CD8-positive, alpha-beta memory T cell (primary cell): ENCODE data around the gene RSPH4A. TPM values are rescaled to one million over a fixed set of nuclear protein-coding genes. Genes with fewer than 3 reads are reported as not detected.

Experiments
- CTCF ChIA-PET: fragments of 350-600 bp; sonication (Branson Sonifier 250); formaldehyde crosslinking; loops from one replicate; lab custom pipeline; 2021; ENCODE audit warnings: antibody characterized with exemption; lab: Charles Lee
- POLR2A ChIA-PET: fragments of 350-600 bp; sonication (Branson Sonifier 250); formaldehyde crosslinking; loops from one replicate; lab custom pipeline; 2021; ENCODE audit warnings: antibody characterized with exemption; lab: Charles Lee
- DNase-seq, 5 donors: peaks; one replicate each; pipeline versions ENCODE4 v3.0.0 to v3.0.0-alpha.2; 2020 to 2022; ENCODE audit warnings: mixed read lengths in 1 of 5
- H3K27ac ChIP-seq: one replicate; pipeline ENCODE4 v1.7.0; 2013; ENCODE audit warnings: low read depth, mild to moderate bottlenecking, low read length, moderate library complexity
- H3K27me3 ChIP-seq: 2 replicates; pipeline ENCODE4 v1.7.0; 2013; ENCODE audit warnings: low read length, mild to moderate bottlenecking; ENCODE audit not compliant: insufficient read depth, poor library complexity, severe bottlenecking
- H3K36me3 ChIP-seq: 2 replicates; pipeline ENCODE4 v1.7.0; 2013; ENCODE audit warnings: mild to moderate bottlenecking, low read length, moderate library complexity; ENCODE audit not compliant: insufficient read depth
- H3K4me1 ChIP-seq: 2 replicates; pipeline ENCODE4 v1.7.0; 2013; ENCODE audit warnings: mild to moderate bottlenecking, low read length, moderate library complexity; ENCODE audit not compliant: insufficient read depth
- H3K4me3 ChIP-seq: 2 replicates; pipeline ENCODE4 v1.7.0; 2013; ENCODE audit warnings: mild to moderate bottlenecking, low read length
- H3K9me3 ChIP-seq: 2 replicates; pipeline ENCODE4 v1.7.0; 2013; ENCODE audit warnings: mild to moderate bottlenecking, low read length
- H3K27ac Mint-ChIP-seq, 8 donors: one replicate each; pipeline ENCODE4 v1.8.0; 2020 to 2021; ENCODE audit warnings: mixed read lengths in 8 of 8, mild to moderate bottlenecking in 6 of 8, inconsistent platforms in 3 of 8, moderate library complexity in 3 of 8
- H3K27me3 Mint-ChIP-seq, 2 donors: one replicate each; pipeline ENCODE4 v1.8.0; 2020 to 2021; ENCODE audit warnings: mixed read lengths in 2 of 2, mild to moderate bottlenecking in 1 of 2, moderate library complexity in 1 of 2
- H3K36me3 Mint-ChIP-seq, 3 donors: one replicate each; pipeline ENCODE4 v1.8.0; 2020 to 2021; ENCODE audit warnings: mixed read lengths in 3 of 3, inconsistent platforms in 1 of 3, mild to moderate bottlenecking in 1 of 3
- H3K4me1 Mint-ChIP-seq, 3 donors: one replicate each; pipeline ENCODE4 v1.8.0; 2020 to 2021; ENCODE audit warnings: mixed read lengths in 3 of 3, inconsistent platforms in 1 of 3, mild to moderate bottlenecking in 1 of 3
- H3K4me3 Mint-ChIP-seq, 7 donors: one replicate each; pipeline ENCODE4 v1.8.0; 2020 to 2021; ENCODE audit warnings: mixed read lengths in 7 of 7, mild to moderate bottlenecking in 6 of 7, moderate library complexity in 4 of 7, inconsistent platforms in 2 of 7
- H3K9me3 Mint-ChIP-seq, 5 donors: one replicate each; pipeline ENCODE4 v1.8.0; 2020 to 2022; ENCODE audit warnings: mixed read lengths in 5 of 5, mild to moderate bottlenecking in 3 of 5, moderate library complexity in 2 of 5, inconsistent platforms in 1 of 5
- polyA plus RNA-seq: library from polyadenylated mRNA; unstranded; fragments of 300-500 nt; fragmentation: Illumina TruSeq; gene quantifications from one replicate; pipeline ENCODE4 v1.2.3, GENCODE V29; 2021
- total RNA-seq, 2 experiments: library from RNA; stranded (reverse); gene quantifications; one replicate each; pipeline ENCODE4 v1.2.3, GENCODE V29; 2021

The RSPH4A gene
- total RNA-seq (under 1 TPM; 0.11 to 0.28 TPM), polyA plus RNA-seq (not detected)

DNA sequence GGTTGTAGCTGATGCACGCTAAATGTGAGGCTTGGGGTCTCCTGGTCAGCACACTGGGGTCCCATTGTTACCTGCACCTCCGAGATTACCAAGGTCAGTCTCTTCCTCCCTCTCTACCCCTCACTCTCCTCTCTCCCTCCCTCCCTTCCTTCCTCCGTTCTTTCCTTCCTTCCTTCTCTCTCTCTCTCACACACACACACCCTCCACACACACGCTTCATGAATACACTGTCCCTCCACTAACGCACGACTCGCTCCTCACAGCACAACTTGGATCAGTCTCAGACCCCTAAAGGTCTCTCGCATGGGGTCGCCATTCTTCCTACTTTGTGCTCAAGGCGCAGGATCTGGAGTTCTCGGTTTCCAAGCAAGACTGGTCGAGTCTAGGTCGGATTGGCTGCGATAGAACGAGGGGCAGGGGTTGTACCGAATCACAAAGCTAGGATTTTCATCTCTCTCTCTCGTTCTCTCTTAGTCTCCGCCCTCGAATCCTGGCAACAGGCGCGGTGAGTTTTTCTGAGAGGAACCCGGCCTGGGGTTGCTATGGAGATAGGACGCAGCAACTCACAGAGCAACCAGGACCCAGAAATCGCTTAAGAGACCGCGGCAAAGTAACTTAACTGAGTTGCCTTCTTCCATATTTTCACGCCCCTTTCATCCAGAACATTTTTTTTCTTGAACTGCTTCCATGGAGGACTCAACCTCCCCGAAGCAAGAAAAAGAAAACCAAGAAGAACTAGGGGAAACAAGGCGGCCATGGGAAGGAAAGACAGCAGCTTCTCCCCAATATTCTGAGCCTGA lies at the start of gene RSPH4A:
RSPH4A (plus strand) TSS at position 543 of the 800 bp plus-strand sequence; CDS start at position 688, 145 bp downstream.
- peak within 1 kb of the TSS in 7 of 8 donors; percentile 51 to 91 (median 69) for H3K27ac Mint-ChIP-seq
- no peaks in the 10 kb centered on the region for H3K9me3 ChIP-seq
- peaks cover 3% of the 10 kb centered on the region for H3K27me3 ChIP-seq
- no peaks in the 10 kb centered on the region for H3K36me3 Mint-ChIP-seq
- H3K4me3 ChIP-seq = peak within 1 kb of the TSS; percentile 86
- H3K9me3 Mint-ChIP-seq = no peaks in the 10 kb centered on the region
- peak; percentile 25 to 77 (median 55) for DNase-seq
- H3K36me3 ChIP-seq = no peaks in the 10 kb centered on the region
- H3K27me3 Mint-ChIP-seq = peaks cover 5 to 16% of the 10 kb centered on the region in 2 donors
- peaks cover 15% of the 10 kb centered on the region for H3K4me1 ChIP-seq
- POLR2A ChIA-PET = interaction anchor here (1.0 kb wide), 1 partner anchor 46 kb away, joined by 4 read pairs; no protein-coding TSS in a partner anchor
- H3K4me3 Mint-ChIP-seq = peak within 1 kb of the TSS; percentile 54 to 92 (median 85)
- CTCF ChIA-PET = interaction anchor here (1.2 kb wide), 1 partner anchor 10 kb away, joined by 4 read pairs; no protein-coding TSS in a partner anchor
- peaks cover 16 to 19% (median 18%) of the 10 kb centered on the region in 3 donors for H3K4me1 Mint-ChIP-seq
- H3K27ac ChIP-seq = no peak within 1 kb of the TSS

DNA sequence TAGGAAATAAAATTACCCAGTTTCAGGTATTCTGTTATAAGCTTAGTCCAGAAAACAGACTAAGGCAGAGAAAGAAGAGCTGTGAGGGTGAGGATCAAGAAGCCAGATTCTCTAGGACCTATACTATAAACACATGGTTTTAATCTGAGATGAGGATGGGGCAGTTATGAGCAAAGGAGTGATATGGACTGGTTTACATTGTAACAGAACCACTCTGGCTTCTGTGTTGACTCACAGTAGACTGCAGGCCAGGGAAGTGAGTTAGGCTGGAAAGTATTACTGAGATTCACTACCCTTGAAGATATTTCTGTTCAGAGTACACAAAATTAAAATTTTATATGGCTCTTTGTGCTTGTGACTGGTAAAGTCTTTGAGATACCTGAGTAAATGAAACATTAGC lies 48.2 kb upstream of the RSPH4A start:
- Histone ChIP-seq H3K27me3 (no peaks in the 10 kb centered on the region), H3K4me1 (peaks cover 25% of the 10 kb centered on the region), H3K36me3 (no peaks in the 10 kb centered on the region), H3K9me3 (no peaks in the 10 kb centered on the region), H3K27ac (no peak overlapping the region), H3K4me3 (no peak overlapping the region)
- no peaks in the 10 kb centered on the region for H3K9me3 Mint-ChIP-seq
- POLR2A ChIA-PET = no interaction called here
- H3K27ac Mint-ChIP-seq = peak overlapping the region in 3 of 8 donors; percentile 32 to 74 (median 33)
- CTCF ChIA-PET = no interaction called here
- peaks cover 0 to 15% (median 0%) of the 10 kb centered on the region in 3 donors for H3K36me3 Mint-ChIP-seq
- peaks cover 6 to 15% of the 10 kb centered on the region in 2 donors for H3K27me3 Mint-ChIP-seq
- peaks cover 31 to 47% (median 36%) of the 10 kb centered on the region in 3 donors for H3K4me1 Mint-ChIP-seq
- H3K4me3 Mint-ChIP-seq = peak overlapping the region in 1 of 7 donors; percentile 41
- DNase-seq = no peak

DNA sequence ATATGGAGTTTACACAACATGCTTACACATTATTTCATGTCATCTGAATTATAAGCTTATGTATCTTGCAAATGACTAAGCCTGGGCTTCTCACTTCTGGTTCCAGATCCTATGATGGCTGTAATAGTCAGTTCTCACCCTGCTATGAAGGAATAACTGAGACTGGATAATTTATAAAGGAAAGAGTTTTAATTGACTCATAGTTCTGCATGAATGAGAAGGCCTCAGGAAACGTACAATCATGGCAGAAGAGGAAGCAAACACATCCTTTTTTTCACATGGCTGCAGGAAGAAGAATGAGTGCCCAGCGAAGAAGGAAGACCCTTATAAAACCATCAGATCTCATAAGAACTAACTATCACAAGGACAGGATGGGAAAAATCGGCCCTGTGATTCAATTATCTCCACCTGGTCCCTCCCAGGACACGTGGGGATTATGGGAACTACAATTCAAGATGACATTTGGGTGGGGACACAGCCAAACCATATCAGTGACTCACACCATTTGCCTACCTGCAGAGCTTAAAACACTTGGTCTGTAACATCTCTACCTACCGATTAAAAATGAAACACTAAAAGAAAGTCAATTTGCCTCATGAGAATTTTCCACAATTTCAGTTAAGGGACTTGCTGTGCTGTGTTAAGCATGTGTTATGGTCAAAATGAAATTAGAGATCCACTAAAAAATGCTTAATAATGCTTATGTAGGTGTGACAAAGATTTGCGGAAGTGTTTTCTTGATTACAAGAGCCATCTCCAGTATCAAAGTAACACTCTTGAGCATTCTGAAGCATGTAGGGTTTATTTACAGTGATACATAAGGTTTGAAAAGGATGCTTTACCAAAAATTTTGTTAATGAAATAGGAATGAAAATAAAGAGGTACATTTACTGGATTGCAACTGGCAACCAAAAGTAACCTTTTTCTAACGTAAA lies 47.2 kb upstream of the RSPH4A start:
- H3K27me3 ChIP-seq = no peaks in the 10 kb centered on the region
- no peak for DNase-seq
- Mint-ChIP-seq H3K4me1 (peaks cover 40 to 56% (median 45%) of the 10 kb centered on the region in 3 donors), H3K9me3 (no peaks in the 10 kb centered on the region), H3K36me3 (peaks cover 0 to 19% (median under 1%) of the 10 kb centered on the region in 3 donors), H3K27ac (peak overlapping the region in 4 of 8 donors; percentile 11 to 71 (median 56)), H3K4me3 (peak overlapping the region in 2 of 7 donors; percentile 50 to 75), H3K27me3 (peaks cover 2 to 7% of the 10 kb centered on the region in 2 donors)
- no peak overlapping the region for H3K4me3 ChIP-seq
- ChIA-PET POLR2A (no interaction called here), CTCF (interaction anchor here (5.1 kb wide), 1 partner anchor 8 kb away, joined by 23 read pairs; no protein-coding TSS in a partner anchor)
- no peak overlapping the region for H3K27ac ChIP-seq
- no peaks in the 10 kb centered on the region for H3K36me3 ChIP-seq
- H3K9me3 ChIP-seq = no peaks in the 10 kb centered on the region
- peaks cover 30% of the 10 kb centered on the region for H3K4me1 ChIP-seq

DNA sequence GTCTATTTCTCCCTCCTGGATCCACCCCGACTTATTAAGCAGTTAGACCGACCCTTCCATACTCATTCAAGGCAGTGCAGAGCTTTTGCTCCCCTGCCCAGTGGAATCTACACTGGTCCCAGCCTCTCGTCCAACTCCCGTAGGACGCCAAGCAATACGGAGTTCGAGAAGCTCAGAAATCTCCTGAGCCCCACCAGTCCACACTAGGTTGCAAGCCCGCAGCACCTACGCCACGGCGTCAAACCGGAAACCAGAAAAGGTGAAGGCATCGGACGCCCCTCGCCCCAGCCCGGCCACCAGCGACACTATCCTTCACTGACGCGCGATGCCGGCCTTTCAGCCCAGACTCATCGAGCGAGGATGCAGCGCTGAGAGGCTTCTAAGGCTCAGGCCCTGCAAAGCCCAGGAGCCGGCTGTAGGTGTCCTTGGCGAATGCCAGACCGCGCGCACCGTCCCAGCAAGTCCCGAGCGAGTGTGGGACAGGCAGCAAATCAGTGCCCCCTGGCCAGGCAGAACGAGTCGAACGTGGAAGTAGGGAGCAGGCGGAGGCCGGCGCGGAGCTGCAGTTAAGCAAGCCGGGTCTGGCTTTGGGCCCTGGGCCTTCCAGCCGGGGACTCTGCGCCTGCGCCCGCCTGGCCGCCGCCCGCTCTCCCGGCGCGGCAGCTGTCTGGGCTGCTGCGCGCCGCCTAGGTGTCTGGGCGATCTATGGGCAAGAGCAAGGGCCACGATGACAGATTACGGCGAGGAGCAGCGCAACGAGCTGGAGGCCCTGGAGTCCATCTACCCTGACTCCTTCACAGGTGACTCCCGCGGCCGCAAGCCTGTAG lies 45.2 kb upstream of the RSPH4A start, which contains the start of gene RWDD1:
RWDD1 (plus strand) TSS at position 649 of the 827 bp plus-strand sequence; CDS start at position 728, 79 bp downstream.
- Mint-ChIP-seq H3K36me3 (peaks cover 0 to 34% (median 2%) of the 10 kb centered on the region in 3 donors), H3K27me3 (peaks cover 0 to 1% of the 10 kb centered on the region in 2 donors), H3K27ac (peak within 1 kb of the TSS; percentile 97 to 100 (median 100)), H3K9me3 (no peaks in the 10 kb centered on the region), H3K4me3 (peak within 1 kb of the TSS; percentile 97 to 99 (median 99)), H3K4me1 (peaks cover 49 to 65% (median 53%) of the 10 kb centered on the region in 3 donors)
- Histone ChIP-seq H3K9me3 (no peaks in the 10 kb centered on the region), H3K27me3 (no peaks in the 10 kb centered on the region), H3K27ac (peak within 1 kb of the TSS; percentile 96), H3K36me3 (peaks cover 4% of the 10 kb centered on the region), H3K4me1 (peaks cover 30% of the 10 kb centered on the region), H3K4me3 (peak within 1 kb of the TSS; percentile 99)
- DNase-seq = peak; percentile 97 to 99 (median 99)
- ChIA-PET POLR2A (interaction anchor here (0.6 to 2.9 kb wide), 11 partner anchors 11 to 470 kb away, joined by 3 to 32 read pairs (median 4); partner anchors contain the start of genes KPNA5, NT5DC1, RSPH4A and TSPYL1), CTCF (interaction anchor here (0.9 to 5.1 kb wide), 12 partner anchors 8 to 317 kb away, joined by 3 to 23 read pairs (median 4); partner anchors contain the start of genes TSPYL1 and TSPYL4)

- Mint-ChIP-seq H3K27me3 (peaks cover 0 to 2% of the 10 kb centered on the region in 2 donors), H3K9me3 (no peaks in the 10 kb centered on the region), H3K4me1 (peaks cover 54 to 70% (median 59%) of the 10 kb centered on the region in 3 donors), H3K36me3 (peaks cover 0 to 40% (median 5%) of the 10 kb centered on the region in 3 donors), H3K4me3 (peak overlapping the region; percentile 97 to 99 (median 99)), H3K27ac (peak overlapping the region; percentile 97 to 100 (median 100))
- Histone ChIP-seq H3K27me3 (no peaks in the 10 kb centered on the region), H3K4me1 (peaks cover 30% of the 10 kb centered on the region), H3K4me3 (peak overlapping the region; percentile 99), H3K27ac (peak overlapping the region; percentile 96), H3K36me3 (peaks cover 4% of the 10 kb centered on the region), H3K9me3 (no peaks in the 10 kb centered on the region)
- DNase-seq = no peak
- ChIA-PET POLR2A (interaction anchor here (0.6 to 2.9 kb wide), 8 partner anchors 10 to 471 kb away, joined by 3 to 32 read pairs (median 4); partner anchors contain the start of genes KPNA5, NT5DC1, TSPYL1 and TSPYL4), CTCF (interaction anchor here (0.9 to 5.1 kb wide), 12 partner anchors 9 to 318 kb away, joined by 3 to 23 read pairs (median 4); partner anchors contain the start of genes TSPYL1 and TSPYL4)
Observed at GRCh38 chr6:116571683-116572000, 44.6 kb upstream of the RSPH4A start.

GRCh38 chr6:116572162-116572561 lies 44.1 kb upstream of the RSPH4A start:
- H3K27ac ChIP-seq = peak overlapping the region; percentile 96
- peaks cover 30% of the 10 kb centered on the region for H3K4me1 ChIP-seq
- H3K27ac Mint-ChIP-seq = peak overlapping the region; percentile 97 to 100 (median 100)
- peaks cover 4% of the 10 kb centered on the region for H3K36me3 ChIP-seq
- peak in 1 of 5 donors; percentile 3 for DNase-seq
- no peaks in the 10 kb centered on the region for H3K9me3 ChIP-seq
- H3K36me3 Mint-ChIP-seq = peaks cover 0 to 45% (median 5%) of the 10 kb centered on the region in 3 donors
- peaks cover 0 to 2% of the 10 kb centered on the region in 2 donors for H3K27me3 Mint-ChIP-seq
- no peaks in the 10 kb centered on the region for H3K9me3 Mint-ChIP-seq
- peak overlapping the region; percentile 97 to 99 (median 99) for H3K4me3 Mint-ChIP-seq
- no peaks in the 10 kb centered on the region for H3K27me3 ChIP-seq
- H3K4me3 ChIP-seq = peak overlapping the region; percentile 99
- ChIA-PET CTCF (interaction anchor here (1.0 to 5.1 kb wide), 7 partner anchors 9 to 304 kb away, joined by 3 to 23 read pairs (median 5); partner anchors contain the start of gene TSPYL1), POLR2A (interaction anchor here (0.6 to 2.9 kb wide), 7 partner anchors 9 to 471 kb away, joined by 3 to 32 read pairs (median 4); partner anchors contain the start of genes NT5DC1, TSPYL1, TSPYL4 and ZUP1)
- peaks cover 56 to 76% (median 60%) of the 10 kb centered on the region in 3 donors for H3K4me1 Mint-ChIP-seq
